HepG2 (cell line): ENCODE measurements around the gene SBK1. TPM values are rescaled to one million over a fixed set of nuclear protein-coding genes. Genes with fewer than 3 reads are reported as not detected.
A peak's percentile ranks its signal among the peaks of the same experiment; 100 is the strongest.

Experiments used
- CEBPG ChIP-seq: IDR thresholded peaks from 2 replicates; pipeline ENCODE4 v1.6.1; 2016
- FOXJ3 ChIP-seq: sonication (generic); formaldehyde crosslinking; IDR thresholded peaks from 2 replicates; pipeline ENCODE4 v1.4.0; 2020; ENCODE audit warnings: missing genetic modification reagents, mild to moderate bottlenecking, borderline replicate concordance
- GPN1 ChIP-seq: sonication (generic); formaldehyde crosslinking; IDR thresholded peaks from 2 replicates; pipeline ENCODE4 v1.5.1; 2020; ENCODE audit warnings: missing genetic modification reagents, borderline replicate concordance
- ISL2 ChIP-seq: sonication (generic); formaldehyde crosslinking; IDR thresholded peaks from 2 replicates; pipeline ENCODE4 v1.5.0; 2020; ENCODE audit warnings: missing genetic modification reagents
- KAT2B ChIP-seq: fragments of 150-350 bp; IDR thresholded peaks from 2 replicates; pipeline ENCODE4 v1.6.1; 2014; ENCODE audit warnings: low read depth, low read length, borderline replicate concordance
- LRRFIP1 ChIP-seq: sonication (generic); formaldehyde crosslinking; conservative IDR thresholded peaks from 2 replicates; pipeline ENCODE4 v1.4.0; 2020; ENCODE audit warnings: missing genetic modification reagents
- PHF8 ChIP-seq: sonication (generic); formaldehyde crosslinking; IDR thresholded peaks from 2 replicates; pipeline ENCODE4 v1.5.0; 2020; ENCODE audit warnings: missing genetic modification reagents
- PRMT3 ChIP-seq: sonication (generic); formaldehyde crosslinking; IDR thresholded peaks from 2 replicates; pipeline ENCODE4 v1.8.1; 2022; ENCODE audit warnings: low read depth, mild to moderate bottlenecking, moderate library complexity, missing genetic modification reagents, borderline replicate concordance
- RBFOX2 ChIP-seq: fragments of 200-400 bp; formaldehyde crosslinking; IDR thresholded peaks from 2 replicates; pipeline ENCODE4 v1.6.1; 2017; ENCODE audit warnings: low read depth, mild to moderate bottlenecking, low read length
- RNF219 ChIP-seq: sonication (generic); formaldehyde crosslinking; IDR thresholded peaks from 2 replicates; pipeline ENCODE4 v1.5.0; 2020; ENCODE audit warnings: mild to moderate bottlenecking, missing genetic modification reagents
- SNAPC2 ChIP-seq: sonication (generic); formaldehyde crosslinking; IDR thresholded peaks from 2 replicates; pipeline ENCODE4 v1.8.1; 2022; ENCODE audit warnings: mild to moderate bottlenecking, missing genetic modification reagents
- SRY ChIP-seq: sonication (generic); formaldehyde crosslinking; IDR thresholded peaks from 2 replicates; pipeline ENCODE4 v1.8.0; 2022; ENCODE audit warnings: mild to moderate bottlenecking, missing genetic modification reagents
- SUZ12 ChIP-seq: fragments of 150-350 bp; IDR thresholded peaks from 2 replicates; pipeline ENCODE4 v1.6.1; 2014; ENCODE audit warnings: low read depth, low read length
- YY1 ChIP-seq: IDR thresholded peaks from 2 replicates; pipeline ENCODE4 v1.6.1; 2011; ENCODE audit warnings: low read length, low read depth, moderate library complexity, mild to moderate bottlenecking; ENCODE audit not compliant: insufficient read depth, insufficient replicate concordance
- ZBTB7B ChIP-seq: sonication (generic); formaldehyde crosslinking; IDR thresholded peaks from 2 replicates; pipeline ENCODE4 v1.4.0; 2020; ENCODE audit warnings: missing genetic modification reagents
- ZFP36L2 ChIP-seq: sonication (generic); formaldehyde crosslinking; IDR thresholded peaks from 2 replicates; pipeline ENCODE4 v1.4.0; 2020; ENCODE audit warnings: missing genetic modification reagents
- ZNF24 ChIP-seq: fragments of 450-650 bp; IDR thresholded peaks from 2 replicates; pipeline ENCODE4 v1.6.1; 2017; ENCODE audit warnings: antibody characterized with exemption, mild to moderate bottlenecking
- ZNF333 ChIP-seq: sonication (generic); formaldehyde crosslinking; IDR thresholded peaks from 2 replicates; pipeline ENCODE4 v1.4.0; 2020; ENCODE audit warnings: mild to moderate bottlenecking, missing genetic modification reagents, borderline replicate concordance
- ZNF460 ChIP-seq: sonication (generic); formaldehyde crosslinking; IDR thresholded peaks from 2 replicates; pipeline ENCODE4 v1.5.1; 2020; ENCODE audit warnings: missing genetic modification reagents, mild to moderate bottlenecking, borderline replicate concordance
- ZNF670 ChIP-seq: sonication (generic); formaldehyde crosslinking; IDR thresholded peaks from 2 replicates; pipeline ENCODE4 v1.8.0; 2022; ENCODE audit warnings: mild to moderate bottlenecking, missing genetic modification reagents, borderline replicate concordance
- ZNF687 ChIP-seq: sonication (generic); formaldehyde crosslinking; IDR thresholded peaks from 2 replicates; pipeline ENCODE4 v1.5.1; 2020; ENCODE audit warnings: mild to moderate bottlenecking, missing genetic modification reagents, moderate library complexity
- ZNF740 ChIP-seq: sonication (generic); formaldehyde crosslinking; IDR thresholded peaks from 2 replicates; pipeline ENCODE4 v1.4.0; 2020; ENCODE audit warnings: missing genetic modification reagents
- polyA plus RNA-seq, 8 experiments: library from polyadenylated mRNA; depleted of rRNA in 3 of 8; stranded (reverse) in 7 of 8; unstranded in 1 of 8; fragments of >200 nt; fragmentation: Illumina TruSeq in 4 of 8; extraction: Trizol in 4 of 8; gene quantifications; 2 replicates each; pipeline versions ENCODE4 v1.2.1 to v1.2.3, GENCODE V29; 2011 to 2016; ENCODE audit warnings: low read depth in 4 of 8, missing spikeins in 1 of 8, mixed read lengths in 1 of 8; ENCODE audit not compliant: insufficient read depth in 1 of 8
- total RNA-seq, 5 experiments: library from RNA; depleted of rRNA; stranded (reverse); fragments of >200 nt; fragmentation: Illumina TruSeq; extraction: Trizol; gene quantifications; 2 replicates each; pipeline ENCODE4 v1.2.3, GENCODE V29; 2016; ENCODE audit warnings: low read depth in 1 of 5

SBK1 gene
- total and polyA plus RNA-seq, 2 of the 13 experiments (the other 11 are each of a cell fraction or from before 2014, with no cell fraction given), result 0.15 to 0.17 TPM

- TF ChIP-seq KAT2B, result no peak
- no peak for TF ChIP-seq ISL2 (CRISPR knock-in tag)
- no peak for TF ChIP-seq ZNF24
- TF ChIP-seq ZNF333 (CRISPR knock-in tag), result no peak
- no peak for TF ChIP-seq GPN1 (CRISPR knock-in tag)
- no peak for TF ChIP-seq SUZ12
- peak; percentile 15; the same call in 1 of the 2 replicates for TF ChIP-seq ZNF687 (CRISPR knock-in tag)
- TF ChIP-seq PRMT3 (CRISPR knock-in tag), result no peak
- TF ChIP-seq CEBPG (CRISPR knock-in tag), result peak; percentile 43; the same call in 1 of the 2 replicates
- TF ChIP-seq ZNF740 (CRISPR knock-in tag), result peak; percentile 63
- no peak for TF ChIP-seq FOXJ3
- no peak for TF ChIP-seq RBFOX2
- no peak for TF ChIP-seq ZNF460 (CRISPR knock-in tag)
- TF ChIP-seq SRY (CRISPR knock-in tag), result no peak
- no peak for TF ChIP-seq SNAPC2 (CRISPR knock-in tag)
- 0 out of 2 replicates have a peak, but pooled peaks have one; percentile 42 for TF ChIP-seq ZBTB7B (CRISPR knock-in tag)
- no peak for TF ChIP-seq RNF219
- peak; percentile 91 for TF ChIP-seq YY1
- no peak for TF ChIP-seq ZFP36L2 (CRISPR knock-in tag)
- 0 out of 2 replicates have a peak, but pooled peaks have one; percentile 21 for TF ChIP-seq PHF8 (CRISPR knock-in tag)
- TF ChIP-seq ZNF670 (CRISPR knock-in tag), result no peak
- no peak for TF ChIP-seq LRRFIP1 (CRISPR knock-in tag)
Observed at GRCh38 chr16:28326881-28327610, 34.7 kb downstream of the SBK1 start (continued).
